Nephron progenitor cell (in vitro differentiated cells): ENCODE results near the gene TNFRSF4.
"Not testable (repeated sequence)": the region's sequence is repeated elsewhere in the genome, so short reads cannot be mapped to it uniquely, and the experiment has no call there.

Source experiments
- DNase-seq: peaks from one replicate; pipeline ENCODE4 v3.0.0; 2021
- H3K27ac Mint-ChIP-seq: 2 replicates; pipeline ENCODE4 v1.8.0; 2021; ENCODE audit warnings: mild to moderate bottlenecking, moderate library complexity, mixed read lengths
- H3K27me3 Mint-ChIP-seq: 2 replicates; pipeline ENCODE4 v1.8.0; 2021; ENCODE audit warnings: mild to moderate bottlenecking, low read depth, mixed read lengths; ENCODE audit not compliant: poor library complexity
- H3K36me3 Mint-ChIP-seq: 2 replicates; pipeline ENCODE4 v1.8.0; 2021; ENCODE audit warnings: low read depth, mixed read lengths
- H3K4me1 Mint-ChIP-seq: 2 replicates; pipeline ENCODE4 v1.8.0; 2021; ENCODE audit warnings: mixed read lengths
- H3K4me3 Mint-ChIP-seq: 2 replicates; pipeline ENCODE4 v1.8.0; 2021; ENCODE audit warnings: mild to moderate bottlenecking, moderate library complexity, mixed read lengths
- H3K9me3 Mint-ChIP-seq: 2 replicates; pipeline ENCODE4 v1.8.0; 2021; ENCODE audit warnings: mild to moderate bottlenecking, moderate library complexity, mixed read lengths
- TF ChIP-seq, protein P1 (sequence below): fragments of 200-600 bp; sonication (generic); IDR thresholded peaks from 2 replicates; pipeline ENCODE4 v1.5.0; 2021; ENCODE audit warnings: antibody characterized with exemption

TNFRSF4 gene

GRCh38 chr1:1179983-1180861, 33.7 kb downstream of the TNFRSF4 start:
- Mint-ChIP-seq H3K9me3 (no peaks in the 10 kb centered on the region), H3K36me3 (no peaks in the 10 kb centered on the region), H3K27ac (no peak overlapping the region), H3K4me1 (peaks cover 29% of the 10 kb centered on the region), H3K27me3 (peaks cover 28% of the 10 kb centered on the region), H3K4me3 (no peak overlapping the region)
- TF ChIP-seq, protein P1, sequence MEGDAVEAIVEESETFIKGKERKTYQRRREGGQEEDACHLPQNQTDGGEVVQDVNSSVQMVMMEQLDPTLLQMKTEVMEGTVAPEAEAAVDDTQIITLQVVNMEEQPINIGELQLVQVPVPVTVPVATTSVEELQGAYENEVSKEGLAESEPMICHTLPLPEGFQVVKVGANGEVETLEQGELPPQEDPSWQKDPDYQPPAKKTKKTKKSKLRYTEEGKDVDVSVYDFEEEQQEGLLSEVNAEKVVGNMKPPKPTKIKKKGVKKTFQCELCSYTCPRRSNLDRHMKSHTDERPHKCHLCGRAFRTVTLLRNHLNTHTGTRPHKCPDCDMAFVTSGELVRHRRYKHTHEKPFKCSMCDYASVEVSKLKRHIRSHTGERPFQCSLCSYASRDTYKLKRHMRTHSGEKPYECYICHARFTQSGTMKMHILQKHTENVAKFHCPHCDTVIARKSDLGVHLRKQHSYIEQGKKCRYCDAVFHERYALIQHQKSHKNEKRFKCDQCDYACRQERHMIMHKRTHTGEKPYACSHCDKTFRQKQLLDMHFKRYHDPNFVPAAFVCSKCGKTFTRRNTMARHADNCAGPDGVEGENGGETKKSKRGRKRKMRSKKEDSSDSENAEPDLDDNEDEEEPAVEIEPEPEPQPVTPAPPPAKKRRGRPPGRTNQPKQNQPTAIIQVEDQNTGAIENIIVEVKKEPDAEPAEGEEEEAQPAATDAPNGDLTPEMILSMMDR: no peak
- peak; percentile 10 for DNase-seq

DNA sequence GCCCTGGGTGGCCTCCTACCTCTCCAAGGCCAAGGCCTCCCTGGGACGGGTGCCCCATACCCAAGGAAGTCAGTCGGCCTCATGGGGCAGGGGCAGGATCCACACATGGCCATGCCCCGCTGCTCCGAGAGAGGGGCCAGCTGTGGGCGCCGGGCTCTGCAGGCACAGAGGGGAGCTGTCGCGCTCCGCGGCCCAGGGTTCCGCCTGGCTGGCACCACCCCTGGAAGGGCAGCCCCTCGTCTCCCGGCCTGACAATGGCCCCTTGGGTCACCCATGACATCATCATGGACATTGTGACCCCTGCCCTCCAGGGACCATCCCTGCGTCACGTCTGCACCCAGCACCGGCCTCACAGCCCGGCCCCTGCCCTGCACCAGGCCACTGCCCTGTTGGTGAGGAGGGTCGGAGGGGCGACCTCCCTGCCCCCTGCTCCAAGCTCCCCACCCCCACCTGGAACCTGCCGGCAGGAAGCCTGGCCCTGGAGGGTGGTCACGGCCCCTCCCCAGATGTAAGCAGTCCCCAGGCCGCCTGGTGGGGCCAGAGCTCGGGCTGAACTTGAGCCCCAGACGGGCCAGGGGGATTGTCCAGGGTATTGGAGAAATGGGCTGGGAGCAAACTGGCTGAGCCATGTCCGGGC, 34.5 kb downstream of the TNFRSF4 start:
- TF ChIP-seq, protein P1: no peak
- no peak overlapping the region for H3K27ac Mint-ChIP-seq
- H3K4me3 Mint-ChIP-seq: no peak overlapping the region
- H3K36me3 Mint-ChIP-seq: no peaks in the 10 kb centered on the region
- peak; percentile 68 for DNase-seq
- H3K27me3 Mint-ChIP-seq: peaks cover 35% of the 10 kb centered on the region
- H3K9me3 Mint-ChIP-seq: no peaks in the 10 kb centered on the region
- H3K4me1 Mint-ChIP-seq: peaks cover 31% of the 10 kb centered on the region

DNA sequence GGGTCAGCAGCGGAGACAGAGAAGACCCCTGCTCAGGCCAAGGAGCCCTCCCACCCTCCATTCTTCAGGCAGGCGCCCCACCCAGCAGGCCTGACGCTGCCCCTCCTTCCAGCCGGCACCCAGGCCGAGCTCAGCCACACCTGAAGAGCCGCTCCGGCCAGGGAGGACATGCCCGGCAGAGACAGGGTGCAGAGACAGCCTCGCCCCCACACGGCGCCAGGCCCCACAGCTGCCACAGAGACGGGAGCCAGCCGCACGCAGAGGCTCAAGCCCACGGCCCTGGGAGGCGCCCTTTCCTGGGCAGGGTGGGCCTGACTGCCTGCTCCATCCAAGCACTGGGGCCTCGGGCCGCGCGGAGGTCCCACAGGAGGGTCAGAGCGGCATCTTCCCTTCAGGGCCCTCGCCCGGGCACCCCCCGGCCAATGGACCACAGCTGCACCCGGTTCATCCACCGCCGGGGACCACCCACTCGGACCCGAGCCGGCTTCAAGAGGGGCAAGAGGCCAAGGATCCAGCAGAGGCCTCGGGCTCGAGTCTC, 35.1 kb downstream of the TNFRSF4 start:
- Mint-ChIP-seq H3K4me3 (no peak overlapping the region), H3K9me3 (no peaks in the 10 kb centered on the region), H3K36me3 (no peaks in the 10 kb centered on the region), H3K4me1 (peaks cover 34% of the 10 kb centered on the region), H3K27me3 (peaks cover 40% of the 10 kb centered on the region), H3K27ac (no peak overlapping the region)
- TF ChIP-seq, protein P1: no peak
- peak; percentile 1 for DNase-seq

DNA sequence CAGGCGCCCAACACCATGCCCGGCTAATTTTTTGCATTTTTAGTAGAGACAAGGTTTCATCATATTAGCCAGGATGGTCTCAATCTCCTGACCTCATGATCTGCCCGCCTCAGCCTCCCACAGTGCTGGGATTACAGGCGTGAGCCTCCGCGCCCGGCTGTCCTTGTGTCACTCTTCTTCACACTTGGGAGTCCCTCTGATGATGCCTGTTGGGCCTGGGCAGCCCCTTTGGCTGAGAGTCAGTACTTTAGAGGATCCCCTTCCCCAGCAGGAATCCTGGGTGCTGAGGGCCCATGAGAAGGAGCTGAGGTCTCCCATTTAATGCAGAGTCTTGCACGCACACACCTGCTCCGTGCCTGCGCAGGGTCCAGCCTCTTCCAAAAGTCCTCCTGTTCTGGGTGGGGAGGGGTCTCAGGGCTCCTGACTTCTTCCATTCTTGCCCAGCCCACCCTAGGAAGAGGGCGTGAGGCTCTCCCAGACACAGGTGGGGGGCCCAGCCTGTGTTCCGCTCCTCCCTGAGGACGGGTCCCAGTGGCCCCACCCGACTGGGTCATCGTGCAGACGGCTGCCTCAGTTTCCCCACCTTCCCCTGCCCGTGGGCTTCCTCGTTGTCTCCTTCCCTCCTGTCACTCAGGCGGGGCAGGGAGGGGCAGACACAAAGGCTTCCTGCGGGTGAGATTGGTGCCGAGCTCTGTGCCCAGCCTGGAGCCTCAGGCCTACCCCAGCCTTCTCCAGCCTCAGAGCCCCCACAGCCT, 36.3 kb downstream of the TNFRSF4 start:
- Mint-ChIP-seq H3K4me1 (peaks cover 28% of the 10 kb centered on the region), H3K27me3 (peaks cover 43% of the 10 kb centered on the region), H3K9me3 (no peaks in the 10 kb centered on the region), H3K36me3 (no peaks in the 10 kb centered on the region), H3K27ac (no peak overlapping the region), H3K4me3 (no peak overlapping the region)
- DNase-seq: peak; percentile 2
- TF ChIP-seq, protein P1: no peak

DNA sequence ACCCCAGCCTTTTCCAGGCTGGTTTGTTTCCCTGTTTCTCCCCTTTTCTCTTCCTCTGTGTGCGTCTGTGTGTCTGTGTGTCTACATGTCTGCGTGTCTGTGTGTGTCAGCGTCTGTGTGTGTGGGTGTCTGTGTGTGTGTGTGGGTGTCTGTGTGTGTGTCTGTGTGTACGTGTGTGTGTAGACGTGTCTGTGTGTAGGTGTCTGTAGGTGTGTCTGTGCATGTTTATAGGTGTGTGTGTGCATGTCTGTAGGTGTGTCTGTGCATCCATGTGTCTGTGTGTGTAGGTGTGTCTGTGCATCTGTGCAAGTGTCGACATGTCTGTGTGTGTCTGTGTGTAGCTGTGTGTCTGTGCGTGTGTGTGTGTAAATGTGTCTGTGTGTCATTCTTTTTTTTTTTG, 37.0 kb downstream of the TNFRSF4 start:
- TF ChIP-seq, protein P1: no peak
- no peak overlapping the region for H3K4me3 Mint-ChIP-seq
- no peaks in the 10 kb centered on the region for H3K9me3 Mint-ChIP-seq
- peaks cover 45% of the 10 kb centered on the region for H3K27me3 Mint-ChIP-seq
- no peak for DNase-seq
- H3K36me3 Mint-ChIP-seq: no peaks in the 10 kb centered on the region
- H3K4me1 Mint-ChIP-seq: peaks cover 27% of the 10 kb centered on the region
- no peak overlapping the region for H3K27ac Mint-ChIP-seq

- not testable (repeated sequence) for H3K27ac Mint-ChIP-seq, H3K9me3 Mint-ChIP-seq, H3K4me3 Mint-ChIP-seq, H3K36me3 Mint-ChIP-seq
- DNase-seq: peak; percentile 4
- Mint-ChIP-seq H3K4me1 (peaks cover 21% of the 10 kb centered on the region), H3K27me3 (peaks cover 45% of the 10 kb centered on the region)
Observed at GRCh38 chr1:1176063-1176761, 37.7 kb downstream of the TNFRSF4 start.
